NK-92 treated with Interleukin-12 subunit alpha and Interleukin-12 subunit beta, amount 100 ng/mL, for 24 hours (cell line): Measurements from ENCODE around the gene PRKCB.

ENCODE experiments used
- DNase-seq: peaks from one replicate; lab custom pipeline; 2025; lab: John Stamatoyannopoulos, UW

Gene PRKCB

DNA sequence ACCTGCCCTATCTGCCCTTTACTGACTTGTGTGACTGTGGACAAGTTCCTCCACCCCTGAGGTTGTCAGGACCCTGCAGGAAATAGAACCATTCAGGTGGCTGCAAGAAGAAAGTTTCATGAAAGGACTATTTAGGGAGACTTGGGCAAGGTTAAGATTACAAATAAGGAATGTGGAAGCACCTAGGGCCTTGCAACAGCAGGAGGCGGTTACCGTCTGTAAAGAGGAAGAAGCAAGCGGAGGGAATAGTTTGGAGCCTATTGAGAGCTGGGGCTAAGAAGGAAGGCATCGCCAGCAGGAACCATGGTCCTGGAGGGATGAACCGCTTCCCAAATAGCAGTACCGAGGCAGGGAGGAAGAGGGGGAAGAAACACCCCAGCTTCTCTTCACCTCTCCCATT lies 132.4 kb downstream of the PRKCB start:
- no peak for DNase-seq

DNA sequence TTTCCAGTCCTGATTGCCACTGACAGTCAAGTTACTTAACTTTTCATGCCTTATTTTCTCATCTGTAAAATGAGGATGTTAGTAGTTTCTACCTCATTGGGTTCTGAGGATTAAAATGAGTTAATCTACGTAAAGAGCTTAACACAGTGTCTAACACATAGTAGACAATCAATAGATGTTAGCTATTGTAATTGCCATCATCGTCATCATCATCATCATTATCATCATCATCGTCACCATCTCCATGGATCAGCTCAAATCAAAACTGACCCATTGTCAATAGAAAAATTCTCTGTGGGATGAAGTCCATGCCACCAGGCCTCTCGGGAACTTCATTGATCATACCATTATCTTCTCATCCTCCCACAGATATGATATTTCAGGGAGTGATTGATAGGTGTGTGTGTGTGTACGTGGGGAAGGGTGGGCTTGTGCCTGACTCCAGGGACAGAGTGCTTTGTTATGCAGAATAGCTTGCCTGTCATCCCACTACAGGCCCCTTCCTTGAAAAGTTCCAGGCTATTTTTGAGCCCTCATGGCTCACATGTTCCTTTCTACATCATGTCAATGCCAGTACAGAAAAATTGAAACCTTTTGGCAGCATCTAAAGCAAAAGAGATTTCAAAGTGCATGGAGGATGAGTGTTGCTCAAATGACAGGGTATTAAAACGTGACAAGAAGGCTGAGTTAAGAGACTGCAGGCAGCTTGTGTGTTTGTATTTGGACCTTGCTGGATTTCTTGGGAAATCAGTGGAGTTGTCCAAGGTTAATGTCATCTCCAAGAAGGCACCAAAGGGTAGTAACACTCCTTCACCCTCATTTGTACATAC lies 133.9 kb downstream of the PRKCB start:
- no peak for DNase-seq

GRCh38 chr16:23974223-23974622 lies 138.4 kb downstream of the PRKCB start:
- DNase-seq, result no peak

DNA sequence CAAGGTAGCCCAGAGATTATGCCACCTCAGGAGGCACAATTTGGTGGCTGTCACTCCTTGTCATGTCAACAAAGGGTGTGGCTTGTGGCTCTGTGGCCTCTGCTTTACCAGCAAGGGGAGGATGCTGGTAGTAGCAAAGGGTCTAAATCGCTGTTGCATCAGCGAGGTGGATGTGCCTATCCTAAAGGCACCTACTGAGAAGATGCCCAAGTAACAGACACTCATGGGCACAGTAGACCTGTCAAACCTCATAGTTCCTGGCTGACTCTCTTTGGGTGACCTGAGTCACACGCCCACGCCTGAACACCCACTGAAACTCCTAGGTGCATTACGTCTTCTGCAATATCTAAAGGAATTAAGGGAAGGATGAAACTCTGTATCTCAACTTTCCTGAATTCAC lies 139.5 kb downstream of the PRKCB start:
- DNase-seq, result peak; percentile 11

DNA sequence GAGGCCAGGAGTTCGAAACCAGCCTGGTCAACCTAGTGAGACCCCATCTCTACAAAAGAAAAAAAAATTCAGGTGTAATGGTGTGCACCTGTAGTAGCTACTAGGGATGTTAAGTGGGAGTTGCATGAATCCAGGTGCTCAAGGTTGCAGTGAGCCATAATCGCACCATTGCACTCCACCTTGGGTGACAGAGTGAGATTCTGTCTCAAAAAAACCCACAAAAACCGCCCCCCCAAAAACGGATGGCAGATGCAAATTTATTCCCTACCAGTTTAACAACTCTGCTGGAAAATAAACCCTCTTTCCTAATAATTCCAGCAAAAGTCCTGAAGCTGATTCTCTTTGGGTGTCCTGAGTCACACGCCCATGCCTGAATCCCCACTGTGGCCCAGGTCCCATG lies 140.3 kb downstream of the PRKCB start:
- no peak for DNase-seq

DNA sequence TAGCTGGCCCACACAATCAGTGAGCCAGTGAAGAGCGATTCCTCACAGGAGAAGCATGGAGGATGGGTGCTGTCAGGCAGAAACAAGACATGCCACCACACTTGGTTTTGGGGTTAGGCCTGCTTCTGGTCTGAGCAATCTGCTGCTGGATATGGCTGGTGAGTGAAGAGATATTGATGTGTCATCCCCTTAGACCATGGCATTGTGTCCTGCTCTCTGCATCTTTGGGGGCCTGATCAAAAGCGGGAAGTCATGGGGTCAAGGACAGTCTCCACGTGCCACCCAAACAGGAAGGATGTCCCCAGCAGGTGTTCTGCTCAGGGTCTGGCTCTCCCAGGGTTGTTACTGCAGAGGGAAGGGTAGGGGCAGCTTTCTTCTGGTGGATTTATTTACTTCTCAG lies 140.7 kb downstream of the PRKCB start:
- DNase-seq, result no peak

GRCh38 chr16:23979441-23979840 lies 143.7 kb downstream of the PRKCB start:
- DNase-seq, result no peak

- no peak for DNase-seq
Measured at GRCh38 chr16:23979982-23980381, 144.2 kb downstream of the PRKCB start.

- DNase-seq, result no peak
Measured at GRCh38 chr16:23981429-23982399, 145.9 kb downstream of the PRKCB start.

- no peak for DNase-seq
Measured at GRCh38 chr16:23986455-23986854, 150.7 kb downstream of the PRKCB start.

DNA sequence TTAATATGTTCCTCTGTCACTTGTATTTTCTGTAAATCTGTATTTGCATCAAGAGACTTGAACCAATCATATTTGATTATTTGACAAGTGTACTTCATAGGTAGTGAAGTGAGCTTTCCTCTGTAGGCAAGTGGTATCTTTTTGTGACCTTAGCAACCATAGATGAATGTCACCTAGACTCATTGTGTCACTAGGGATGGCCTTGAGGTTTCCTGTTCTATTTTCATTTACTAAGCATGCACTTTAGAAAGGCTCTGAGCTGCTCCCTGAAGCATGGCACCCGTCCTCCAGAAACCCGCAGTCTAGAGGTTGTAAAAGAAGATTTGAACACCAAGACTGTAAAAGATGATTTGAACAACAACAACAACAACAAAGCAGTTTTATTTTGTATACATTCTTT lies 151.7 kb downstream of the PRKCB start:
- DNase-seq, result no peak

- DNase-seq, result no peak
Measured at GRCh38 chr16:23990507-23990906, 154.7 kb downstream of the PRKCB start.

- no peak for DNase-seq
Measured at GRCh38 chr16:23991066-23991465, 155.3 kb downstream of the PRKCB start.

GRCh38 chr16:23994615-23995014 lies 158.8 kb downstream of the PRKCB start:
- no peak for DNase-seq

DNA sequence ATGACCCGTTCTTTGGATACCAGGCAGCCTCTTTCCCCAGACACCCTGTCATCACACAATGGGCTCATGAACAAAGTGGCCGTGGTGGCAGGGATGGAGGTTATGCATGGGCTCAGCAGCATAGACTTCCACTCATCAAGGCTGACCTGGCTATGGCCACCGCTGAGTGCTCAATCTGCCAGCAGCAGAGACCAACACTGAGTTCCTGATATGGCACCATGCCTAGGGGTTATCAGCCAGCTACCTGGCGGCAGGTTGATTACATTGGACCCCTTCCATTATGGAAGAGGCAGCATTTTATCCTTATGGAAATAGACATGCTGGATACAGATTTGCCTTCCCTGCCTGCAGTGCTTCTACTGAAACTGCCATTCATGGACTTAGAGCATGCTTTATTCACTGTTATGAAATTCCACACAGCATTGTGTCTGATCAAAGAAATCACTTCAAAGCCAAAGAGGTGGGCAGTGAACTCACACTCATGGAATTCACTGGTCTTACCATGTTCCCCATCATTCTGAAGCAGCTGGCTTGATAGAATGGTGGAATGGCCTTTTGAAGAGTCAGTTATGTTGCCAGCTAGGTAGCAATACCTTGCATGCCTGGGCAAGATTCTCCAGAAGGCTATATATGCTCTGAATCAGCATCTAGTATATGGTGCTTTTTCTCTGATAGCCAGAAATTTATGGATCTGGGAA lies 160.6 kb downstream of the PRKCB start:
- no peak for DNase-seq

- DNase-seq, result no peak
Measured at GRCh38 chr16:23998771-23999170, 163.0 kb downstream of the PRKCB start.

- no peak for DNase-seq
Measured at GRCh38 chr16:23999663-24000062, 163.9 kb downstream of the PRKCB start.

DNA sequence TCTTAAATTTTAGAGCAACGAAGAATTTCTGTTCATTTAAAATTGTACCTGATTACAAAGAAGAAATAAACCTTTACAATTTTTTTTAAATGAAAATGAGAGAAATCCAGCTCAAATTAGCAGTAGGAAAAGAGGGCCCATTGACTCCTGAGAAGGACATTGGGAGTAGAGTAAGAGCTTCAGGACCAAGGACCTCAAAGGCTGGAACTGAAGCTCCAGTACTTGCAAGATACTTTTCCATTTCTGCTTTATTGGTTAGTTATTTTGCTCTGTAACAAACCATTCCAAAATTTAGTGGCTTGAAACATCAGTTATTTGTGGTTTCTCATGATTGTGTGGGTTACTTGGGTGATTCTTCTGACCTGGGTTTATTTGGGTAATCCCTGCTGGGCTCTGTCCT lies 165.9 kb downstream of the PRKCB start:
- no peak for DNase-seq

- DNase-seq, result no peak
Measured at GRCh38 chr16:24002619-24003018, 166.8 kb downstream of the PRKCB start.

GRCh38 chr16:24005577-24005976 lies 169.8 kb downstream of the PRKCB start:
- no peak for DNase-seq

DNA sequence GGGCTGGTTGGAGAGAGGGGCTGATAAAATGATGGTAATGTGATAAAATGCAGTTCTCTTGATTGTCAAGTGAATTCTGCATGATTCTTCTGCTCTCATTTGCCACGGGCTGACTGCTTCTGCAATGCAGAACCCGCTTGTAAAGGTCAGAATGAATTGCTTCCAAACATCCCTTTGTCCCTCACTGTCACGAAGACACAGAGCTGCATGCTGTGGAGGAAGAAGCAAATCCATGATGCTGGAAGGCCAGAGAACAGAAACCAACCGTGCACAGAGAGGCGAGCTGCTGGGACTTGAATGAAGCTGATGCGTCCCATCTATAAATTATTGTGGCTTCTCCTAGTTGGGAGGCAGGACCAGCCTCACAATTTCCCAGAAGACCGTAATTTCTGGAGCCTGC lies 171.6 kb downstream of the PRKCB start:
- no peak for DNase-seq

DNA sequence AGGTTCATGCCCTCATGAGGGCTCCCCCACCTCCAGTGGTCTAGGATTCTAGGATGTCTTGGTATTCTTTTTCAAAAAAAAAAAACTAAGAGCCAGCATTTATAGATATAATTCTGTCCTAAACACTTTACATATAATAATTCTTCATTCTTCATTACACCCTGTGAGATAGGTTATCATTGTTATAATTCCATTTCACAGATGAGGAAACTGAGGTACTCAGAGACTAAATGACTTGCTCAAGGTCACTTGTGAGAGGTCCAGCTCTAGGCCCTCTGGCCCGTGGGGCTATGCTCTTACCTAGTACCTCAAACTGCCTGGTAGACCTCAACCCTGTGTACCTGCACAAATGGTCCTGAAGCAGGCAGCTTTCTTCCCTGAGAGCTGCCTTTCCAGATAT lies 172.2 kb downstream of the PRKCB start:
- no peak for DNase-seq
